WTC11 (cell line): Measurements from ENCODE around the gene ANTXR2. TPM values are rescaled to one million over a fixed set of nuclear protein-coding genes. Genes with fewer than 3 reads are reported as not detected.

ENCODE experiments used
- ATAC-seq: fragments of 200-7000 bp; cut with Tn5 transposase; 2 replicates; pipeline ENCODE4 v1.10.0; 2021; ENCODE audit warnings: mild to moderate bottlenecking, moderate library complexity
- CTCF ChIA-PET: fragments of 300-600 bp; sonication (Branson Sonifier 250); formaldehyde crosslinking; loops from one replicate; lab custom pipeline; 2021; ENCODE audit warnings: antibody characterized with exemption; lab: Charles Lee
- POLR2A ChIA-PET: fragments of 350-600 bp; sonication (Branson Sonifier 250); formaldehyde crosslinking; loops from one replicate; lab custom pipeline; 2021; ENCODE audit warnings: antibody characterized with exemption; lab: Charles Lee
- DNase-seq: peaks from one replicate; pipeline ENCODE4 v3.0.0; 2021; ENCODE audit warnings: low spot score
- H3K27ac Mint-ChIP-seq: 2 replicates; pipeline ENCODE4 v1.8.0; 2021; ENCODE audit warnings: mixed read lengths
- H3K27me3 Mint-ChIP-seq: 2 replicates; pipeline ENCODE4 v1.8.0; 2021; ENCODE audit warnings: low read depth, mild to moderate bottlenecking, moderate library complexity, mixed read lengths
- H3K36me3 Mint-ChIP-seq: 2 replicates; pipeline ENCODE4 v1.8.0; 2021; ENCODE audit warnings: mixed read lengths
- H3K4me1 Mint-ChIP-seq: 2 replicates; pipeline ENCODE4 v1.8.0; 2022; ENCODE audit warnings: mixed read lengths
- H3K4me3 Mint-ChIP-seq: 2 replicates; pipeline ENCODE4 v1.8.0; 2021; ENCODE audit warnings: mild to moderate bottlenecking, moderate library complexity, mixed read lengths
- H3K9me3 Mint-ChIP-seq: 2 replicates; pipeline ENCODE4 v1.8.0; 2021; ENCODE audit warnings: mixed read lengths
- ARID4B ChIP-seq: sonication (generic); formaldehyde crosslinking; IDR thresholded peaks from 2 replicates; pipeline ENCODE4 v1.8.0; 2023; ENCODE audit warnings: missing genetic modification reagents, mild to moderate bottlenecking, borderline replicate concordance
- ATF1 ChIP-seq: sonication (generic); formaldehyde crosslinking; IDR thresholded peaks from 2 replicates; pipeline ENCODE4 v1.8.1; 2023; ENCODE audit warnings: mild to moderate bottlenecking, moderate library complexity, missing genetic modification reagents
- ATF2 ChIP-seq: sonication (generic); formaldehyde crosslinking; IDR thresholded peaks from 2 replicates; pipeline ENCODE4 v1.8.1; 2022; ENCODE audit warnings: low read depth, missing genetic modification reagents, borderline replicate concordance
- ATF3 ChIP-seq: sonication (generic); formaldehyde crosslinking; conservative IDR thresholded peaks from 2 replicates; pipeline ENCODE4 v1.8.1; 2022; ENCODE audit warnings: mild to moderate bottlenecking, missing genetic modification reagents
- CREB1 ChIP-seq: sonication (generic); formaldehyde crosslinking; IDR thresholded peaks from 2 replicates; pipeline ENCODE4 v1.8.0; 2023; ENCODE audit warnings: mild to moderate bottlenecking, missing genetic modification reagents
- E2F4 ChIP-seq: sonication (generic); formaldehyde crosslinking; IDR thresholded peaks from 2 replicates; pipeline ENCODE4 v1.8.1; 2022; ENCODE audit warnings: low read depth, mild to moderate bottlenecking, moderate library complexity, missing genetic modification reagents, borderline replicate concordance
- ELF4 ChIP-seq: sonication (generic); formaldehyde crosslinking; IDR thresholded peaks from 2 replicates; pipeline ENCODE4 v1.8.1; 2022; ENCODE audit warnings: low read depth, mild to moderate bottlenecking, moderate library complexity, missing genetic modification reagents
- ERG ChIP-seq: fragments of 250-450 bp; sonication (Bioruptor Pico); IDR thresholded peaks from 2 replicates; pipeline ENCODE4 v1.8.0; 2021; ENCODE audit warnings: mild to moderate bottlenecking
- FOXJ3 ChIP-seq: sonication (generic); formaldehyde crosslinking; IDR thresholded peaks from 2 replicates; pipeline ENCODE4 v1.9.0; 2021; ENCODE audit warnings: missing genetic modification reagents, mild to moderate bottlenecking, borderline replicate concordance
- FOXP4 ChIP-seq: sonication (generic); formaldehyde crosslinking; IDR thresholded peaks from 2 replicates; pipeline ENCODE4 v1.8.0; 2022; ENCODE audit warnings: mild to moderate bottlenecking, missing genetic modification reagents
- HMGXB4 ChIP-seq: sonication (generic); formaldehyde crosslinking; IDR thresholded peaks from 2 replicates; pipeline ENCODE4 v1.8.1; 2023; ENCODE audit warnings: mild to moderate bottlenecking, moderate library complexity, missing genetic modification reagents
- KAT7 ChIP-seq: sonication (generic); formaldehyde crosslinking; IDR thresholded peaks from 2 replicates; pipeline ENCODE4 v1.8.1; 2023; ENCODE audit warnings: missing genetic modification reagents, mild to moderate bottlenecking, borderline replicate concordance
- TEAD1 ChIP-seq: sonication (generic); formaldehyde crosslinking; IDR thresholded peaks from 2 replicates; pipeline ENCODE4 v1.8.0; 2022; ENCODE audit warnings: mild to moderate bottlenecking, missing genetic modification reagents
- ZBTB21 ChIP-seq: sonication (generic); formaldehyde crosslinking; IDR thresholded peaks from 2 replicates; pipeline ENCODE4 v1.8.1; 2023; ENCODE audit warnings: mild to moderate bottlenecking, missing genetic modification reagents, borderline replicate concordance
- ZNF232 ChIP-seq: sonication (generic); formaldehyde crosslinking; IDR thresholded peaks from 2 replicates; pipeline ENCODE4 v1.8.0; 2022; ENCODE audit warnings: mild to moderate bottlenecking, missing genetic modification reagents
- ZNF281 ChIP-seq: sonication (generic); formaldehyde crosslinking; IDR thresholded peaks from 2 replicates; pipeline ENCODE4 v1.8.0; 2023; ENCODE audit warnings: mild to moderate bottlenecking, missing genetic modification reagents
- ZNF396 ChIP-seq: fragments of 250-450 bp; sonication (Bioruptor Pico); IDR thresholded peaks from 2 replicates; pipeline ENCODE4 v1.8.0; 2021; ENCODE audit warnings: mild to moderate bottlenecking, moderate library complexity, borderline replicate concordance
- ZNF512 ChIP-seq: sonication (generic); formaldehyde crosslinking; IDR thresholded peaks from 2 replicates; pipeline ENCODE4 v1.8.1; 2022; ENCODE audit warnings: missing genetic modification reagents, borderline replicate concordance
- total RNA-seq: library from RNA; stranded (reverse); gene quantifications from 3 replicates; pipeline ENCODE4 v1.2.3, GENCODE V29; 2021

The ANTXR2 gene
- total RNA-seq, 1 experiment from 2014 or later, result 9.9 TPM

GRCh38 chr4:79948261-79948660 lies 124.8 kb downstream of the ANTXR2 start:
- Mint-ChIP-seq H3K27me3 (no peaks in the 10 kb centered on the region), H3K4me3 (no peak overlapping the region), H3K36me3 (no peaks in the 10 kb centered on the region), H3K27ac (no peak overlapping the region), H3K4me1 (no peaks in the 10 kb centered on the region), H3K9me3 (no peaks in the 10 kb centered on the region)
- ATAC-seq (no peak), DNase-seq (no peak)
- TF ChIP-seq ZNF396 (CRISPR knock-in tag) (no peak), ZBTB21 (CRISPR knock-in tag) (no peak), HMGXB4 (no peak), ZNF281 (no peak), ATF1 (CRISPR knock-in tag) (no peak), CREB1 (CRISPR knock-in tag) (no peak), ELF4 (CRISPR knock-in tag) (no peak), ATF3 (CRISPR knock-in tag) (no peak), FOXP4 (CRISPR knock-in tag) (no peak), ATF2 (CRISPR knock-in tag) (no peak), ZNF232 (no peak), KAT7 (CRISPR knock-in tag) (no peak), ZNF512 (CRISPR knock-in tag) (no peak), E2F4 (CRISPR knock-in tag) (no peak), ARID4B (CRISPR knock-in tag) (no peak), FOXJ3 (no peak), TEAD1 (CRISPR knock-in tag) (no peak), ERG (no peak)
- CTCF ChIA-PET, result no interaction called here
- POLR2A ChIA-PET, result no interaction called here
